NCI-H1417 (cell line): ENCODE results near the gene KCNAB1.

ENCODE experiments used
- DNase-seq, 3 experiments: peaks; one replicate each; lab custom pipeline; 2025; lab: John Stamatoyannopoulos, UW

KCNAB1 gene

GRCh38 chr3:156317462-156318074 is 197.2 kb downstream of the KCNAB1 start:
- peak in 1 of 3 experiments; percentile 56 for DNase-seq

- peak in 2 of 3 experiments; percentile 22 to 67 for DNase-seq
Observed at GRCh38 chr3:156321945-156322344, 201.6 kb downstream of the KCNAB1 start.

DNA sequence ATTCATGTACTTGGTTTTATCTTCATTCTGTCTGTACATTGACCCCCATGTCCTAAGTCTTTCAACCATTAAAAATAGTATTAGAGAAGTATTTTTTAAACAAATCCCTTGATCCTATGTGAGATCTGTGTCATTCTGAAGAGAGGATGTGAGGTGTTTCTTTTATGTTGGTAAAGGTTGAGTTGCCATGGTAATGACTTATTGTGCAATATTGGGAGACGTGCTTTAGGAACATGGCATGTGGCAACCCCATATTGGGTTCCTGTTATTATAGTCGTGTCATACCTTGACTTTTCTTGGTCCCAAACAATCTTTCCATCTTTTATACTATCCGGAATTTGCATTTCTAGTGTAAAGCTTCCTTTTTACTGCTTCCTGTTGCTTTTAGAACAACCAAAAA is 203.1 kb downstream of the KCNAB1 start:
- no peak for DNase-seq

- DNase-seq, result no peak
Observed at GRCh38 chr3:156330415-156330814, 210.0 kb downstream of the KCNAB1 start.

- DNase-seq, result no peak
Observed at GRCh38 chr3:156332304-156332703, 211.9 kb downstream of the KCNAB1 start.

GRCh38 chr3:156334841-156335545 is 214.6 kb downstream of the KCNAB1 start:
- DNase-seq, result peak in 1 of 3 experiments; percentile 25

DNA sequence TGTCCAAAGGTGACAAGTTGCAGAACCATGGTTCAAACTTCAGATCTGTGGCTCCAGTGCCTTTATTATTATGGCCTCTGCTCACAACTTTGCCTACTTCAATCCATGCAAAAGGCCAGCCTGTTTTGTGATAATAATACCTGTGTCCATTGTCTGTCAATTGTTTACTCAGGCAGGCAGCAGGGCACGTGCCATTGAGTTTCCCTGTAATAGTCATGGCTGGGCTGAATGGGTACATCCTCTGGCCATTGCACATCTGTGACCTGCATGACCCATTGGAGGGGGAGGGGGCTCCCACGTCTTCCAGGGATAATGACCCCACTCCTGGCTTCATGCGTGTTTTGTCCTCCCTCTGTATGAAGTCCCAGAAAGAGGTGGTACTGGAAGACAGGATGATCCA is 219.1 kb downstream of the KCNAB1 start:
- peak in 1 of 3 experiments; percentile 17 for DNase-seq

DNA sequence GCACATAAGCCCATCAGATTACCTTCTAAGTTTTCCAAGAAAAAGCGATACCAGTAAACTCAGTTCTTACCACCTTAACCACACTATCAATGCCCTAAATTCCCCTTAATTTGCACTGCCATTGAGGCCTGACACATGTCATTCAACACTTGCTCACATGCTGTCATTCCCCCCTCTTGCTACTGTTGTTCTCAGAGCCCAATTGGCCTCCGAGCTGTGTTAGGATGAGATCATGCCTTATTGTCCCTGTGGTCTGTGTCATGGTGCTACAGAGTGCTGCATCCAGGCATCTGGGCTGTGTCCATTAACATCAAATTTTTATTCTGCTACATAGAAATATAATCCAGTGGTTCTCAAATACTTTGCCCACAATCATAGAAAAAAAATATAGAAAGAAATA is 221.0 kb downstream of the KCNAB1 start:
- no peak for DNase-seq

- no peak for DNase-seq
Observed at GRCh38 chr3:156341831-156342416, 221.5 kb downstream of the KCNAB1 start.

- no peak for DNase-seq
Observed at GRCh38 chr3:156344215-156344614, 223.8 kb downstream of the KCNAB1 start.

DNA sequence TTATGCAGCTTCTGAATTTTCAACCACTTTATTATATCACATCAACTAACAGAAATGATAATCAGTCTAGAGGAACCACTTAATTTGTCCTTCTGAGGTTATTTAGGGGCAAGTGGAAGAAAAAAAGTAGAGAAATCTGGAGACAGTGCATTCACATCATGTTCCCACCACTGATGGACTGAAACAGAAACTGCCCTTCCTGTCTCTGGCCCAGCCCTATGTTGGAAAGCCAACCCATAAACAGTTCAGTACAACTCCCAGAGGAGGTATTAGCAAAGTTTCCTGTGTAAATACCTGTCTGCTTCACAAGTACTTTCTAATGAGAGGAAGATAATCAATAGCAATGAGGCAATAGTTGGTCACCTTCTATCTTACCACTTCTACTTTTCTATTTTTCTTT is 228.7 kb downstream of the KCNAB1 start:
- DNase-seq, result no peak

DNA sequence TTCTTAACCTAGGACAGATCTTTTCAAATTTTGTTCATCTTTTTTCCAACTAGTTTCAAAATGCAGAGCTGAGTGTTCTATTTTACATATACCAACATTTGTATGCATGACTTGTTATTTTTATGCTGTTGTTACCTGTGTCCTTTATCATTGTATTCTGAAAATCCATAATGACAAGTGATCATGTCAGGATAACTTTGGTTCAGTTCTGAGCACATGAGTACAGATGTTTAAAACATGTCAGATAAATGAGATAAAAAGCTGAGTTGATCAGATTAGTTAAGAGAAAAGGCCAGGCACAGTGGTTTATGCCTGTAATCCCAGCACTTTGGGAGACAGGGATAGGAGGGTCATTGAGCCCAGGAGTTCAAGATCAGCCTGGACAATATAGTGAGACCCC is 229.6 kb downstream of the KCNAB1 start:
- no peak for DNase-seq

DNA sequence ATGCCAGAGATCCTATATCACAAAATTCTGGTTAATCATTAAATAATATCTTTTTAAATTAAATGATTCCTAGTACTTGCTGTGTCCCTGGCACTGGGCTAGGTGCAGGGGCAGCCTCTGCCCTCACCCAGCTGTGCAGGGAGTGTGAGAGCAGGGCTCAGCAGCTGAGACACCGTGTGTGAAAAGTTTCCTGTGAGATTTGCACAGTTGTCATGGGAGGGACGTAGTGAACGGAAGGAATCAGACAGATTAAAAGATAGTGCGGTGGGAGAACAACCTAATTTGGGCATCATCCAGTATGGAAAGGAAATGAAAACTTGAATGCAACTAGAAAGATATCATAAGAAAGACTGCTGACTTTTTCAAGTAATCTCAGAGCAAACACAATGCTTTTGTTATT is 230.4 kb downstream of the KCNAB1 start:
- DNase-seq, result no peak

- no peak for DNase-seq
Observed at GRCh38 chr3:156351783-156352182, 231.4 kb downstream of the KCNAB1 start.

GRCh38 chr3:156352728-156353127 is 232.3 kb downstream of the KCNAB1 start:
- no peak for DNase-seq

DNA sequence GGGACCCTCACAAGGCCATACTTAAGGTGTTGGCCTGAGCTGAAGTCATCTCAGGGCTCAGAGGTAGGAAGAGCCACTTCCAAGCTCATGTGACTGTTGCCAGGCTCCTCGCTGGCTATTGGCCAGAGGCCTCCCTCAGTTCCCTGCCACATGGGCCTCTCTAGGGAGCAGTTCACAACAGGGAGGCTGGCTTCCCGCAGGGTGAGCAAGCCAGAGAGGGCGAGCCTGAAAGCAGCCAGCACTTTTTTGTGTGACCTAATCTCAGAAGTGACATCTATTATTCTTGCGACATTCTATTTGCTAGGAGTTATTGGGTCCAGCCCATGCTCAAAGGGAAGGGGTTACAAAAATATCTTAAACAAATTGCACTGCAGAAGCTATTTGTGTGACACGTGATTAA is 233.2 kb downstream of the KCNAB1 start:
- peak in 1 of 3 experiments; percentile 27 for DNase-seq

DNA sequence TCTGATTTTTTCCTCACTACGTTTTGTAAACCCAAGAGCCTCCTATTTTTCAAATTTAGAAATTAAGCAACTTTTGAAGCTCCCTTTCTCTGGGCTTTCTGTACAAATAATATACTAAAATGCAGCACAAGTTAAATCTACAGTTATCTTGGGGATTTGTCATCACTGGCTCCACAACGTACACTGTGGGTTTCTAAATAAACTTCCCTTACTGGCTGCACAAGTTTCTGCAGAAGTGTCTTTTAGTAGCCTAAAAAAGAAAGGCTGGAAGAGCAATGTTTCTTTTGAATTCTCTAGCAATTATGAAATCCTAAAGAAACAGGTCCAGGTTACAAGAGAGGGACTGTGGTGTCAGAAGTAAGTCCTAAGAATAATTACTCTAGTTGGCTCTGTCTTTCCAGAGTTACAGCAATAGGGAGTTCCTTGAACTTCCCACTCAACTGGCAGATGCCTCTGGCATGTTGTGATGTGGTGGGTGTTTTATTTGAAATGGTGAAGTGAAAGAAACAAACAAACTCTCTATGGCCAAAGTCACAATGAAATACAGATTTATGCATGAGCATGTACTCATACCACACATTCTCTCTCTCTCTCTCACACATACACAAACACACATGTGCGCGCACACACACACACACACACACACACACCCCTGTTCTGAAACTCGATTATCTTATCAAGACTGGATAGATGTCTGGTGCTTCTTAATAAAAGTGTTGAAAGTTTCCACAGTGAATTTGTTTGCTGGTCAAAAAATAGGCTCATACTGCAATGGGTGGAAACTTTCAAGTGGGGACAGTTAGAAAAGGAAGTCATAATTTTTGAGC is 236.4 kb downstream of the KCNAB1 start:
- DNase-seq, result no peak

- no peak for DNase-seq
Observed at GRCh38 chr3:156358232-156358631, 237.9 kb downstream of the KCNAB1 start.

DNA sequence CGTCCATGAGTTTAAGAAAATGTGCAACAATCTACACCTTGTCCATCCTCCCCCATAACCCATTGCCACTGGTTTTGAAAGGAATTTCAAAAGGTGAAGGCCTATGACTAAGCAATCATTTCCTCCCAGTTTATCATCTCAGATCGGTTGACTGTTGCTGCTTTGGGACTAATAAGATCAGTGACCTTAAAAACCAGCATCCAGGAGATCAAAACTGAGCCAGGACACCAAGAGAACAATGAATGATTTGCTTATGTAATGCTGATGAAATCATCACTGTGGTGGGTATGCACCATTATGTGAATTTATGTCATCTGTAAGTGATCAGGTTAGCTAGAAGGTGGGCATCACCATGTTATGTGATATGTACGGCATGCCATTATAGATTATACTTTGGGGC is 239.0 kb downstream of the KCNAB1 start:
- DNase-seq, result no peak

DNA sequence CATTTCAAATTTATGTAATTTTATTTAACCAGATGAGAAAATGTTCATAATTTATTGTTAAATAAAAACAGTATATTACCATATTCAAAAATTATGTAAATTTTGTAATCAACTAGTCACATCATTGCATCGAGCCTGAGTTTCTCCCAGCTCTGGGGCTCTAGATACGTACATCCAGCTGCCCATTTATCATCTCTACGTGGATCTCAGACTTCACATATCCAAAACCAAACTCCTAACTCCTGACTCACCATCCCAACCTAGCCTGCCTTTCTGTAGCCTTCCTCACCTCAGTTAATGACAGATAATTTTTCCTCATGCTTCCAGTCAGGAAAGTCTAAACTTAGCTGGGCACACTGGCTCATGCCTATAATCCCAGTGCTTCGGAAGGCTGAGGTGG is 239.7 kb downstream of the KCNAB1 start:
- no peak for DNase-seq

DNA sequence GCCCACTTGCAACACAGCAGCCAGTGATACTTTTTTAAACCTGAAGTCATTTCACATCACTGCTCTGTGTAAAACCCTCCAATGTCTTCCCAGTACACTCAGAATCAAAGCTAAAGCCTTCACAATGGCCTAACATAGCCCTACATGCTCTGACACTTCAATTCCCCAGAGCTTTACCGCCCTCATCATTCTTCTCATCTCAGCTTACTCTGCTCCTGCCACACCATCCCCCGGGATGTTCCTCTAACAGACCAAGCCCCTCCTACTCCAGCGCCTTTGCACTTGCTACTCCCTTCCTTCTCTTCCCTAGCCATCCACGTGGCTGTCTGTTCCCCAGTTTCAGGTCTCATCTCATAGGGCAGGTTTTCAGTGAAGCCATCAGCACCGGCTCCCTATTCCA is 240.6 kb downstream of the KCNAB1 start:
- peak in 1 of 3 experiments; percentile 11 for DNase-seq

DNA sequence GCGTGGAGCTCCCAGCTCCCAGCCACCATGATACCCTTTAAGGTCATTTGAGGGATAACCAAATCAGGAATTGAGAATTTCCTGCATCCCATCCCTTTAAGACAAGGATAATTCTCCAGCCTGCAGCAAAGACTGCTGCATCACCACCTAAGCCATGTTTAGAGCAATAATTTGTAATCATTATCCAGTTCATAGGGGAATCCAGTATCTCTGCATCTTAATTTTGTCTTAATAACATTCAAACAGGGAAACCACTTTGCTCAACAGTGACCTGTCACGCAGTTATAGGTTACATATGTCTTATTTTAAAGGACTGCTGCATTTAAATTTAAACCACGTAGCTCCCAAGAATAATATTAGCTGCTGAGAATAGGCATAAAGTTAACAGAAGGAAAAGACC is 246.2 kb downstream of the KCNAB1 start:
- no peak for DNase-seq

GRCh38 chr3:156368189-156368588 is 247.8 kb downstream of the KCNAB1 start:
- no peak for DNase-seq
